ENCODE results near the gene NID1. TPM values are rescaled to one million over a fixed set of nuclear protein-coding genes. Genes with fewer than 3 reads are reported as not detected.

Gene NID1
- total and polyA plus RNA-seq, 10 donors, result 6.8 to 178 (median 81.2) TPM

- no peak for TF ChIP-seq CTCF (IDR thresholded peaks at IDR 0.05 in 8 of 11, conservative IDR thresholded peaks at IDR 0.05 in 3 of 11)
- no peak for TF ChIP-seq POLR2A (IDR thresholded peaks at IDR 0.05)
Measured at GRCh38 chr1:235950318-235950717, 114.6 kb downstream of the NID1 start.

GRCh38 chr1:235948774-235949427 is 116.0 kb downstream of the NID1 start:
- no peaks in the 10 kb centered on the region for H3K9me3 ChIP-seq
- H3K27ac ChIP-seq, result peak overlapping the region in 7 of 8 donors; percentile 12 to 93 (median 87)
- whole genome bisulfite sequencing, 5 donors, result 71 to 80% (median 75%) methylated on average over 4 of the region's 4 CpGs
- intact Hi-C loops (cut with DNase I; ENCODE audit: low total_unique reads), result no loop called here
- no peak for DNase-seq
- no peaks in the 10 kb centered on the region for H3K36me3 ChIP-seq
- H3K4me3 ChIP-seq, result no peak overlapping the region
- H3K27me3 ChIP-seq (replicated peaks in 1 of 7), result no peaks in the 10 kb centered on the region
- H3K4me1 ChIP-seq, result peaks cover 32 to 98% (median 75%) of the 10 kb centered on the region in 6 donors
- TF ChIP-seq POLR2AphosphoS5 (IDR thresholded peaks at IDR 0.05), result no peak
- no peak for TF ChIP-seq CTCF (IDR thresholded peaks at IDR 0.05 in 8 of 11, conservative IDR thresholded peaks at IDR 0.05 in 3 of 11)
- TF ChIP-seq POLR2A (IDR thresholded peaks at IDR 0.05), result no peak

More at GRCh38 chr1:235950318-235950717, 114.6 kb downstream of the NID1 start:
- DNase-seq, result no peak
- no peaks in the 10 kb centered on the region for H3K27me3 ChIP-seq (replicated peaks in 1 of 7)
- H3K36me3 ChIP-seq, result no peaks in the 10 kb centered on the region
- no peaks in the 10 kb centered on the region for H3K9me3 ChIP-seq
- intact Hi-C loops (cut with DNase I; ENCODE audit: low total_unique reads), result no loop called here
- H3K4me1 ChIP-seq, result peaks cover 46 to 98% (median 79%) of the 10 kb centered on the region in 6 donors
- WGBS, 5 donors, result 94 to 98% (median 96%) methylated on average over 10 of the region's 10 CpGs
- no peak overlapping the region for H3K4me3 ChIP-seq
- H3K27ac ChIP-seq, result peak overlapping the region in 1 of 8 donors; percentile 50

DNA sequence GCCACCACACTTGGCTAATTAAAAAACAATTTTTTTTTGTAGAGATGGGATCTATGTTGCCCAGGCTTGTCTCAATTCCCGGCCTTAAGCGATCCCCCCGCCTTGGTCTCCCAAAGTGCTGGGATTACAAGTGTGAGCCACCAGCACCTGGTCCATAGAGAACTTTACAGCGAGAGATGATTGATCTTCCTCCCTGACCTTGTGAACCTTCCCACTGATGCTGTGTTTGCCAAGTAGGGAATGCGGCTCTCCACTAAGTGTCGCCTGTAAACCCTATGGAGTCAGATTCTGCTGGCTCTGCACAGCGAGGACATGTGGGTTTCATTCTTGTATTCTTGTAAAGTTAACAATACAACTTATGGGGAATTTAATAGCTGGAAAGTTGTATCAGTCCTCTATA is 116.9 kb downstream of the NID1 start:
- intact Hi-C loops (cut with DNase I; ENCODE audit: low total_unique reads), result no loop called here
- TF ChIP-seq CTCF (IDR thresholded peaks at IDR 0.05 in 8 of 11, conservative IDR thresholded peaks at IDR 0.05 in 3 of 11), result no peak
- no peak for TF ChIP-seq POLR2AphosphoS5 (IDR thresholded peaks at IDR 0.05)
- no peak for TF ChIP-seq POLR2A (IDR thresholded peaks at IDR 0.05)
- WGBS, 5 donors, result 92 to 100% (median 96%) methylated on average over 7 of the region's 7 CpGs
- peaks cover 24 to 98% (median 74%) of the 10 kb centered on the region in 6 donors for H3K4me1 ChIP-seq
- peak overlapping the region in 7 of 8 donors; percentile 41 to 93 (median 87) for H3K27ac ChIP-seq
- H3K9me3 ChIP-seq, result no peaks in the 10 kb centered on the region
- peak overlapping the region in 1 of 8 donors; percentile 16 for H3K4me3 ChIP-seq
- H3K36me3 ChIP-seq, result no peaks in the 10 kb centered on the region
- no peak for DNase-seq
- no peaks in the 10 kb centered on the region for H3K27me3 ChIP-seq (replicated peaks in 1 of 7)

- peak overlapping the region in 7 of 8 donors; percentile 81 to 93 (median 87) for H3K27ac ChIP-seq
- H3K27me3 ChIP-seq (replicated peaks in 1 of 7), result no peaks in the 10 kb centered on the region
- no peaks in the 10 kb centered on the region for H3K36me3 ChIP-seq
- intact Hi-C loops (cut with DNase I; ENCODE audit: low total_unique reads), result no loop called here
- H3K9me3 ChIP-seq, result no peaks in the 10 kb centered on the region
- no peak for DNase-seq
- 36 to 71% (median 56%) methylated on average over 5 of the region's 5 CpGs for WGBS, 5 donors
- TF ChIP-seq CTCF (IDR thresholded peaks at IDR 0.05 in 8 of 11, conservative IDR thresholded peaks at IDR 0.05 in 3 of 11) (peak in 6 of 11 experiments; percentile 12 to 36 (median 28)), POLR2A (IDR thresholded peaks at IDR 0.05) (no peak)
- peaks cover 19 to 98% (median 73%) of the 10 kb centered on the region in 6 donors for H3K4me1 ChIP-seq
- peak overlapping the region in 1 of 8 donors; percentile 43 for H3K4me3 ChIP-seq
Measured at GRCh38 chr1:235946571-235946981, 118.3 kb downstream of the NID1 start.

Measured in spleen (tissue), 11 donors.